GM21529 (cell line): ENCODE measurements around the gene PAGE2.
"Not testable (repeated sequence)": the region's sequence is repeated elsewhere in the genome, so short reads cannot be mapped to it uniquely, and the experiment has no call there.

Experiments used
- ATAC-seq: cut with Tn5 transposase; IDR thresholded peaks from one replicate; pipeline ENCODE4 v1.9.1; 2021; ENCODE audit not compliant: unreplicated experiment

The PAGE2 gene

GRCh38 chrX:55120761-55121358, 32.0 kb downstream of the PAGE2 start:
- no peak for ATAC-seq

GRCh38 chrX:55123900-55124299, 35.1 kb downstream of the PAGE2 start:
- ATAC-seq, result no peak

- ATAC-seq, result no peak
Observed at GRCh38 chrX:55127692-55128091, 38.9 kb downstream of the PAGE2 start.

GRCh38 chrX:55129361-55129760, 40.5 kb downstream of the PAGE2 start:
- ATAC-seq, result no peak

- ATAC-seq, result no peak
Observed at GRCh38 chrX:55130481-55130880, 41.7 kb downstream of the PAGE2 start.

- no peak for ATAC-seq
Observed at GRCh38 chrX:55132416-55132815, 43.6 kb downstream of the PAGE2 start.

GRCh38 chrX:55135171-55135570, 46.4 kb downstream of the PAGE2 start:
- no peak for ATAC-seq

GRCh38 chrX:55140800-55141199, 52.0 kb downstream of the PAGE2 start:
- not testable (repeated sequence) for ATAC-seq
